HG03066 (cell line): ENCODE measurements around the gene RASSF7.
"Not testable (repeated sequence)": the region's sequence is repeated elsewhere in the genome, so short reads cannot be mapped to it uniquely, and the experiment has no call there.

Experiments
- ATAC-seq: cut with Tn5 transposase; IDR thresholded peaks from one replicate; pipeline ENCODE4 v1.9.1; 2021; ENCODE audit warnings: low read depth; ENCODE audit not compliant: unreplicated experiment

Gene RASSF7

DNA sequence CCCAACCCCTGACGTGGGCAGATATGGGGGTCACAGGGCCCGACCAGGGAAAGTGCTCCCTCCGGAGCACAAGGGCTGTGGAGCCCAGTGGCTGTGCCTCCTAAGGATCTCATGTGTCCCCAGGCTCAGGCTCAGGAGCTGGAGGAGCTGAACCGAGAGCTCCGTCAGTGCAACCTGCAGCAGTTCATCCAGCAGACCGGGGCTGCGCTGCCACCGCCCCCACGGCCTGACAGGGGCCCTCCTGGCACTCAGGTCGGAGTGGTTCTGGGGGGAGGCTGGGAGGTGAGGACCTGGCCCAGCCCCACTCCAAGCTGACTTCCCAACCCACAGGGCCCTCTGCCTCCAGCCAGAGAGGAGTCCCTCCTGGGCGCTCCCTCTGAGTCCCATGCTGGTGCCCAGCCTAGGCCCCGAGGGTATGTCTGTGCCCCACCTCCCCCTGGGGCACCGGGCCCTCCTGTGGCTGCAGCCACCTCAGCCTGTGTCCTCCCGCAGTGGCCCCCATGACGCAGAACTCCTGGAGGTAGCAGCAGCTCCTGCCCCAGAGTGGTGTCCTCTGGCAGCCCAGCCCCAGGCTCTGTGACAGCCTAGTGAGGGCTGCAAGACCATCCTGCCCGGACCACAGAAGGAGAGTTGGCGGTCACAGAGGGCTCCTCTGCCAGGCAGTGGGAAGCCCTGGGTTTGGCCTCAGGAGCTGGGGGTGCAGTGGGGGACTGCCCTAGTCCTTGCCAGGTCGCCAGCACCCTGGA lies 2.5 kb downstream of the RASSF7 start:
- no peak for ATAC-seq

DNA sequence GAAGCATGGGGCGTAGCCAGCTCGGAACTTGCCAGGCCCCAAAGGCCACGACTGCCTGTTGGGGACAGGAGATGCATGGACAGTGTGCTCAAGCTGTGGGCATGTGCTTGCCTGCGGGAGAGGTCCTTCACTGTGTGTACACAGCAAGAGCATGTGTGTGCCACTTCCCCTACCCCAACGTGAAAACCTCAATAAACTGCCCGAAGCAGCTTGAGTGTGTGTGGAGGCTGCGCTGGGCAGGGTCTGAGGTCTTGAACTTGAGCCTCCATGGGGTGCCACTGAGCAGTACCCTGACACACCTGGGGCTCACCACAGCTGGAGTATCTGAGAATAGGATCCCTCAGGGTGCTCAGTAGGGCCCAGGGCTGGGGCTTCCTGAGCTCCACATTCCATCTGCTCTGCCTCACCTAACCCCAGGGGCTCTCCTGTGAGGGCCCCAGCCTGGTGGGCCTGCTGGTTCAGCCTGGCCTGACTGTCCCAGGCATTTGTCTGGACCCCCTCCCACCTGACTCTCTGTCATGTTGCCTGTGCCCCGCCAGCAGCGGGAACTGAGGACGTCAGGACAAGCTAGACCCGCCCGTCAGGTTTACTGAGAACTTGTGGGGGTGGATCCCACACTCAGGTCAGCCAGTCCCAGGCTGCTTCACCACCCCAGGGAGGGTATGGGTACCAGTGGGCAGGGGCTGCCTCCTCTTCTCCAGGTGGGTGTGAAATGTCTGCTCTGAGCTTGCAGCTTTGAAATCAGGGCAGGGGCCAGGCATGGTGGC lies 3.2 kb downstream of the RASSF7 start:
- ATAC-seq: no peak

DNA sequence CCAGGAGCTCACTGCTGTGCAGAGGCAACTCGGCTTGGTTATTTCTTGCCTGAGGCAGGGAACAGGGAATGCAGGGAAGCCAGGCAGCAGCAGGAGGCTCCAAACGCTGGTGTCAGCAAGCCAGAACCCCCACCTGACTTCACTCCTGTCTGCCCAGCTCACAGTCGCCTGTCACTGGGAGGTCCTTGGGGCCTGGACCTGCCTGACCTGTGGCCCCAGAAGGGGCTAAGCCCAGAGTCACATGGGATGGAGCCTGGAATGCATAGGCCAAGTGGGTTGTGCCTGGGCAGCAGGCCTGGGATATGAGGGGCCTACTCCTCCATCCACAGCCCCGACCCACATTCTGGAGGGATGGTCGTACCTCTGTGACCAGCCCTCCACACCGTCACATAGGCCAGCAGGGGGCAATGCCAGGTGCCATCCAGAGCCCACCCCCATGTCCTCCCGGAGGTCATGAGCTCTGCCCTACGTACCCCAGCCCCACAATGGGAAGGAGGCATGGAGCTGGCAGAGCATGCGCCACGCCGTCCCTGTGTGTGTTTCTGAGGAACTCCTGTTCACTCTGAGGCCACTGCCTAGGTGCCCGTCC lies 5.2 kb downstream of the RASSF7 start:
- no peak for ATAC-seq

- no peak for ATAC-seq
Measured at GRCh38 chr11:567011-567628, 6.3 kb downstream of the RASSF7 start.

- ATAC-seq: peak; percentile 5
Measured at GRCh38 chr11:567629-568292, 7.0 kb downstream of the RASSF7 start.

DNA sequence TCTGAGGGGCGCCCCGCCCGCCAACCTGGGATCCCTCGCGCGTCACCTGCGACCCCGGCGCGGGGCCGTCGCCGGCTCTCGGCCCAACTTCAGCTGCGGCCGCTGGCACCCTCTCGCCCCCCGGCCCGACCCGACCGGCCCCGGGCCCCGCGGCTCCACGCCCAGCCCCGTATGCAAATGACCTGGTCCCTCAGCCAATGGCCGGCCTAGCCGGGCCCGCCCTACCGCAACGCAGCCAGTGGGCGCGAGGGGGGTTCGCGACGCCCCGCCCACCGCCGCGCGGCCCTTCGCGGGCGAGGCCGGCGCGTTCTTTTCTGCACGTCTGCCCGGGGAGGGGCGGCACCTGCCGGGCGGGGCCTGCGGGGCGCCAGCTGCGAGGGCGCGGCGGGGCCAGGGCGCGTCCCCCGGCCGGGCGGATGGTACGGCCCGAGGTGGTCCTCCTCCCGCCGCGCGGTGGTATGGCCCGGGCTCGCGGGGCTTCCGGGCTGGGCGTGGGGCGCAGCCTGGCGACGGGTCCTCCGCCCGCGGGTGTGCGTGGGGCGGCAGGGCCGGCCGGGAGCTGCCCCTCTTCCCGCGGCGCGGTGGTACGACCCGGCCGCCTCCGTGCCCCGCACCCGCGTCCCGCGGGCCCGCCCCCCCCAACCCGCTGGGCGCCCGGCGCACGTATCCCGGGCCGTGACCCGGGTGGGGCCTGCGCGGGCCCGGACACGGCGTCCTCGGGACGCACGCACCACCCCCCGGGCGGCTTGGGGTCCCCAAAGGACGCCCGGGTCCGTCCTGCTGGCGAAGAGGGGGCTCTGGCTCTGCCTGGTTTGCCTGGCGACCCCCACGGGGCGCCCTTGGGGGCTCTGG lies 7.8 kb downstream of the RASSF7 start:
- peak; percentile 84 for ATAC-seq

DNA sequence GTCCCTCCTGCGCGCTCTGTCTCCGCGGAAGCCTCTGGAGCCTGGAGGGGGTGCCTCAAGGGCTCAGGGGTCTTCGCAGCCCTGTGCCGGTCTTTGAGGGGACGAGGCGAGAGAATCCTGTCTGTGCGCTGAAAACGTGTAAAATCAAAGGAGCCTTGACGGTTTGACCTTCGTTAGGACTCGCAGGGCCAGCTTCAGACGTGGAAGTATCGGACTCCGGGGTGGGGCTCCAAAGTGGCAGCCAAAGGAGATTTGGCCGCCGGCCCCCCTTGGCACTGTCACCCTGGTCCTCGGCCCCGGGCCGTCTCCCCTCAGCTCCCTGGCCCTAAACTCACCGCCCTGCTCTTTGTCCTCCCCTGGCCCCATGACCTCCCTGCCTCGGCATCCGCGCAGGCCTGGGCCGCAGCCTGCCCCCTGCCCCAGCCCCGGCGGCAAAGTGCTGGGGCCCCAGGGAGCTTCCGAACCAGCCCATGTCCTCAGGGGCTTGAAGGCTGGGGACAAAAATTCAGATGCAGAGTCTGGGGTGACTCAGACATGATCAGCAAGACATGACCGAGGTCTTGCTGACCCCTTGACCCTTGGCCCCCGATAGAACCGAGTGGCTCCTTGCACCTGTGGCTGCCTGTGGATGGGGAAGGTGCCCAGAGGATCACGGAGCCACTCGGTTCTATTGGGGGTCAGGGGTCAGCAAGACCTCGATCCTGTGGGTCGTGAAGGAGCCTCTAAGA lies 8.6 kb downstream of the RASSF7 start:
- ATAC-seq: no peak

DNA sequence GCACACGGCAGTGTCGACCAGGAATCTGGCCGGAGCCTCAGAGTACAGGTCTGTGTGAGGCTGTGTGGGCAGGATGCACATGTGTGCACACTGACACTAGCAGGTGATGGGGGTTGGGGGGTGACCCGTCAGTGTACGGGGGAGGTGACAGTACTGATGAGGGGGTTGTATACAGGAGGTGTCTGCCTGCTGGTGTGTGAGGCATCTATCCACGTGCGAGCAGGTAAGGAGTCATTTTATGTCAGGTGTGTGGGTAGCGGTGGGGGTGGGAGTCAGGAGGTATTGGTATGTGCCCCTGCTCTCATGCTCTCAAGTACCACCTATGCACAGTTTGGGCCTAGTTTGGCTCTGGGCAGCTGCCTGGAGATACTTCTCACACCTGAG lies 11.0 kb downstream of the RASSF7 start:
- no peak for ATAC-seq

- no peak for ATAC-seq
Measured at GRCh38 chr11:573146-573759, 12.5 kb downstream of the RASSF7 start.

- not testable (repeated sequence) for ATAC-seq
Measured at GRCh38 chr11:574031-574570, 13.3 kb downstream of the RASSF7 start.

DNA sequence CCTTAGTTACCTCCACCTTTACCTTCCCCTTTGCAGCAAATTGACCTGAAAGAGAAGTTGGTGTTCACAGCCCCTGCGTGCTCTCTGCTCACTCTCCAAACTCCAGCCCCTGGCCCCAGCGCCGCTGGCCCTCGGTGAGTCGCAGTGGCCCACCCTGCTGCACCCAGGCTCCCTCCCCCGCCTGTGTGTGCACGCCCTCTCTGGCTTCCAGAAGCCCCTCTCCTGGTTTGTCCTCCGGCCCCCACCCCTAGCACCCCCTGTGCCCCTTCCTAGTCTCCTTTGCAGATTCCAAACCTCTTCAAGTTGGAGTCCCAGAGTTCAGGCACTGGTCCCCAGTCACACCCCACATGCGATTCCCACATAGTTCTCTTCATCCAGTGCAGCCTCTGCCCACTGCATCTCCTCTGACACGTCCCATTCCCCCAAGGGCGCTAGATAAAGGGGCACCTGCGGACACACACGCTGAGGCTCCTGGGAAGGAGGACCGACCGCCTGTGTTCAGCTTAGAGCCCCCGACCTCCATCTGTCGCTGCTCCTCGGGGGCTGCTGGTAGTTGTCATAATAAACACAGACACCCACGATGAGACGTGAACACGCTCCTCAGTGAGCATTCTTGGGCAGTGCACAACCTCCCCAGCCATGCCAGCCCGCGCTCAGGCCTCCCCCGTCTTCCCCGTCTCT lies 14.0 kb downstream of the RASSF7 start:
- peak; percentile 5 for ATAC-seq

DNA sequence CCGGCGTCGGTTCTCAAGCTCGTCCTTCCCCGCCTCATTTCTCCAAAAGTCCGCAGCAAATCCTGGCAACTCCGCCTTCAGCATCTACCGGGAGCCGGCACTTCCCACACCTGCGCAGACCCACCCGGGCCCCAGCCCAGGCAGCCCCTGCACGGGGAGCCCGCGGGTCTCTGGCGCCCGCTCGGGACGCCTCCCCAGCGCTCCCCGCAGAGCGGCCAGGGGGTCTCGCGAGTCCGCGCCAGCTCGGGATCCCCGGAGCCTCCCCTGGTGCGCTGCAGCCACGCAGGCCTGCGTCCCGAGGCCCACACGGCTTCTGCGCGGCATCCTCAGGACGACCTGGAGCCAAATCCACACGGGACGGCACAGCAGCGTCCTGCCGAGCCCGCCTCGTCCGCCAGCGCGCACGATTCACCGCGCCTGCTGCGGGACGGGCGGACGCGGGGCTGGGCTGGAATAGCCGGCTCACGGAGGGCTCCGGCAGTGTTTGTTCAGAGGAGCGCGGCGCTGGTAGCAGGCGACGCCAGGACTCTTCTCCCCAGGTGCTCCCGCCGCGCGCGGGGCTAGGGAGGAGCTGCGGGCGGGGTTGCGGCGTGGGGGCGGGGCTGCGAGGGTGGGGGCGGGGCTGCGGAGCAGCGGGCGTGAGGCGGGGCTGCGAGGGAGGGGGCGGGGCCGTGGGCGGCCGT lies 14.7 kb downstream of the RASSF7 start:
- ATAC-seq: peak; percentile 46

GRCh38 chr11:575996-576768 lies 15.4 kb downstream of the RASSF7 start, which contains the start of gene PHRF1:
PHRF1 (plus strand) TSS chr11:576470; CDS start chr11:581513, 5,043 bp downstream.
- peak; percentile 79 for ATAC-seq

DNA sequence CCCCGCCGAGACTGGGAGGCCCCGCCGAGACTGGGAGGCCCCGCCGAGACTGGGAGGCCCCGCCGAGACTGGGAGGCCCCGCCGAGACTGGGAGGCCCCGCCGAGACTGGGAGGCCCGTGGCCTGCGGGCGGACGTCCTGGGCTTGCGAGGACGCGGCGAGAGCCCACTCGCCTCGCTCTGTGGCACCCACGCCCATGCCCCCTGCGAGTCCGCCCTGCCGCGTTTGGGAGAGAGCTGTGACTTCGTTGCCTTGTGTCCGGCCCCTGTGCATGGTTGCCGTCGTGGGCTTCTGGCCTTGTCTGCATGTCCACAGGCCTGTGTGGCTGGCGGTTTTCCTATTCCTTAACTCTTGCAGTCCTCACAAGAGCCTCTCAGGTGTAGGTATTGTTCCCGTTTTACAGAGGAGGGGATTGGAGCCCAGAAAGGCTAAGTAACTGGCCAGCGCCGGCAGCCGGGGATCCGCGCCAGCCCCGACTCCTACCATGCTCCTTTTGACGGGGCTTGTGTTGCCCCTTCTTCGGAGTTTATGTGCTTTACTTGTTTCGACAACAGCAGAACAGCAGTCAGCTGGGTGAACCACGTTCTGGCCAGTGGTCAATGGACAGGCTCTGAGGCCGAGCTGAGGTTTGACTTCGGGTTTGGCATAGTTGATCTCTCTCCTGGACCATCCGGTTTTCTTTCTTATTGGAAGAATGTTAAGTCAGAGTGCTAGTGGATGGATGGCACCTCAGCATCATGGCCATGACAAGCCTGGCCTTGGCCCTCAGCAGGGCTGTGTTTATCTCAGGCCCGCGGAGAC lies 16.2 kb downstream of the RASSF7 start:
- ATAC-seq: no peak

GRCh38 chr11:577611-577894 lies 16.8 kb downstream of the RASSF7 start:
- no peak for ATAC-seq
